Caco-2 (cell line): Measurements from ENCODE around the gene TAC4. TPM values are rescaled to one million over a fixed set of nuclear protein-coding genes. Genes with fewer than 3 reads are reported as not detected.

Experiments used
- BruUV-seq: library from RNA; stranded (reverse); fragments of 400-500 nt; replicated peaks from 2 replicates; lab custom pipeline; 2021; lab: Mats Ljungman, UMichigan
- CTCF ChIA-PET: fragments of 300-600 bp; sonication (Branson Sonifier 250); formaldehyde crosslinking; loops from one replicate; lab custom pipeline; 2022; ENCODE audit warnings: antibody characterized with exemption; lab: Charles Lee
- POLR2A ChIA-PET: fragments of 300-600 bp; sonication (Branson Sonifier 250); formaldehyde crosslinking; loops from one replicate; lab custom pipeline; 2022; ENCODE audit warnings: antibody characterized with exemption; lab: Charles Lee
- DNase-seq, 2 experiments: peaks; one replicate each; pipeline versions ENCODE4 v3.0.0 to v3.0.0-alpha.2; 2020 to 2022
- H3K27me3 ChIP-seq: replicated peaks from 2 replicates; pipeline ENCODE4 v1.6.0; 2011; ENCODE audit warnings: low read length; ENCODE audit not compliant: control insufficient read depth, insufficient read depth
- H3K36me3 ChIP-seq: 2 replicates; pipeline ENCODE4 v1.5.1; 2011; ENCODE audit warnings: low read length; ENCODE audit not compliant: control insufficient read depth, insufficient read depth
- H3K4me1 ChIP-seq: fragments of 250-450 bp; sonication (Bioruptor Pico); 2 replicates; pipeline ENCODE4 v1.5.1; 2020; ENCODE audit warnings: mild to moderate bottlenecking
- H3K4me3 ChIP-seq: 2 replicates; pipeline ENCODE4 v1.5.1; 2011; ENCODE audit warnings: low read depth, mild to moderate bottlenecking, control low read depth, low read length
- H3K9me3 ChIP-seq: fragments of 250-450 bp; sonication (Bioruptor Pico); 2 replicates; pipeline ENCODE4 v1.5.1; 2020; ENCODE audit warnings: mild to moderate bottlenecking, moderate library complexity
- H3K27ac Mint-ChIP-seq: one replicate; pipeline ENCODE4 v1.8.0; 2022; ENCODE audit warnings: mixed read lengths; ENCODE audit not compliant: unreplicated experiment
- H3K27me3 Mint-ChIP-seq: one replicate; pipeline ENCODE4 v1.8.0; 2022; ENCODE audit warnings: mixed read lengths; ENCODE audit not compliant: insufficient read depth, unreplicated experiment
- H3K36me3 Mint-ChIP-seq: one replicate; pipeline ENCODE4 v1.8.0; 2022; ENCODE audit warnings: mild to moderate bottlenecking, mixed read lengths; ENCODE audit not compliant: insufficient read depth, unreplicated experiment
- H3K4me1 Mint-ChIP-seq: one replicate; pipeline ENCODE4 v1.8.0; 2022; ENCODE audit warnings: low read depth, mixed read lengths; ENCODE audit not compliant: unreplicated experiment
- H3K4me3 Mint-ChIP-seq: one replicate; pipeline ENCODE4 v1.8.0; 2022; ENCODE audit warnings: mild to moderate bottlenecking, moderate library complexity, mixed read lengths; ENCODE audit not compliant: unreplicated experiment
- H3K9me3 Mint-ChIP-seq: one replicate; pipeline ENCODE4 v1.8.0; 2022; ENCODE audit warnings: mixed read lengths; ENCODE audit not compliant: unreplicated experiment
- intact Hi-C: fragments of 100-400 bp; cut with micrococcal nuclease; formaldehyde crosslinking; loops from one replicate; pipeline ENCODE4 v1.10.0; 2022; ENCODE audit not compliant: unreplicated experiment
- total RNA-seq: library from RNA; stranded (reverse); gene quantifications from 2 replicates; pipeline ENCODE4 v1.2.3, GENCODE V29; 2022
- TF ChIP-seq, protein P1 (sequence below), 2 experiments: fragments of 200-600 bp in 1 of 2; IDR thresholded peaks; 1 replicate in 1 of 2; 2 replicates in 1 of 2; pipeline versions ENCODE4 v1.5.1 to v1.8.0; 2011 to 2022; ENCODE audit warnings: antibody characterized with exemption in 1 of 2, control low read depth in 1 of 2, inconsistent platforms in 1 of 2, low read depth in 1 of 2, low read length in 1 of 2, mild to moderate bottlenecking in 1 of 2, moderate library complexity in 1 of 2; ENCODE audit not compliant: insufficient read depth in 1 of 2, severe bottlenecking in 1 of 2, unreplicated experiment in 1 of 2

TAC4 gene
- total RNA-seq, 1 experiment from 2014 or later = 17.1 TPM

DNA sequence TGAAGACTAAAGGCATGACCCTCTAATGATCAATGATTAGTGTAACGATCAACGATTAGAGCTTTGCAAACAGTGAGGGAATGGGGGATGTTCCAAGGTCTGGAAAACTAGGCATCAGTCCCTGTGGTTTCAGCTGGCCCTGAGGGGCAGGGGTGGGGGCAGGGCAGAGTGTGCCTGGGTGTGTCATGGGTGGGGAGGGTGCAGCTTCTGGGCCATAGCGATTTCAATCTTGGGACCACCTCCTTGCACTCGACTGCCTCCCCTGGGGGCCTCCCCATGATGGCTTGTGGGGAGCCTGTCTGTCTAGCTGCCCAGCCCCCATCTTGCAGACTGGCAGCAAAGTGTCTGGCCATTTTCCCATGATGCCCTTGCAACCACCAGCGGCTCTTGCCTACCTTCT lies 8.4 kb downstream of the TAC4 start:
- CTCF ChIA-PET = no interaction called here
- no peaks in the 10 kb centered on the region for H3K36me3 ChIP-seq
- H3K4me3 Mint-ChIP-seq = no peak overlapping the region

DNA sequence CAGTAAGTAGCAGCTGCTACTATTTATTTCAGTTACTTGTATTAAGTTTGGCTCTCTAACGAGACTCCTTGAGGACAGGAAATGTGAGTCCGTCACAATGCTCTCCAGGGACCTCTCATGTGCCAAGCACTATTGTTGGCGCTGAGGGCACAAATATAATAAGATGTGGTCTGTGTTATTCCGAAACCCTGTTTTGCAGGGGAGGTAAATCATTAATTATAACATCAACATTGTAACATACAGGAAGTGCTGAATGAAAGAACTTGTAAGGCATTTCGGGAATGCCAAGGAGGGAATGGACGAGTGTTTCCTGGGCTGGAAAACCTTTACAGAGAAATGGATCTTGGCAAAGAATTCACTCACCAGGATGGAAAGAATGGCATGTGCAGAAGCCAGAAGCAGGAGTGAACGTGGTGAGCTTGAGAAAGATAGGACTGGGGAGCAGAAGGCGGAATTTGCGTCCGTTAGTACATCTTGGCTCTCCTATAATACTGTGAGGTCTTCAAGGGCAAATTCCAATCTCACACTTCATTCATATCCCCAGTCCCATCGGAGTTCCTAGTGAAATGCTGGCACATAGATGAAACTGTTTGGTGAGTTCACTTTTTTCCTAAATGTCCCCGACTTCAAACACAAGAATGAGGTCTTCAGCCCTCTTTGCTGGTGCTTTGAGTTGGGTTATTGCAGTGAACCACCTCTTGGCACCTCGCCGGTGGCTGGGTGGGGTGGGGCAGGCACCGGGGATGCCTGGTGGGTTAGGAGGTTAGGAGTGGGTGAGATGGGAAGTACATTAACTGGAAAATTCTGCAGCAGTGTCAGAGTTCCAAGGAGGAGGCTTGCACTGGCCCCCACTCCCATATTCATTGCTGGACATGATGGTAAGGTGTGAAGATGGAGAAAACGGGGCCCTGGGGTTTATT lies 11.5 kb downstream of the TAC4 start:
- Mint-ChIP-seq H3K4me3 (peak overlapping the region; percentile 69), H3K27me3 (no peaks in the 10 kb centered on the region), H3K4me1 (peaks cover 31% of the 10 kb centered on the region), H3K36me3 (peaks cover 76% of the 10 kb centered on the region), H3K9me3 (no peaks in the 10 kb centered on the region), H3K27ac (peak overlapping the region; percentile 78)
- Histone ChIP-seq H3K4me3 (no peak overlapping the region), H3K9me3 (no peaks in the 10 kb centered on the region), H3K36me3 (peaks cover 2% of the 10 kb centered on the region; the same call in 1 of the 2 replicates), H3K27me3 (no peaks in the 10 kb centered on the region), H3K4me1 (peaks cover 29% of the 10 kb centered on the region)
- TF ChIP-seq, protein P1, sequence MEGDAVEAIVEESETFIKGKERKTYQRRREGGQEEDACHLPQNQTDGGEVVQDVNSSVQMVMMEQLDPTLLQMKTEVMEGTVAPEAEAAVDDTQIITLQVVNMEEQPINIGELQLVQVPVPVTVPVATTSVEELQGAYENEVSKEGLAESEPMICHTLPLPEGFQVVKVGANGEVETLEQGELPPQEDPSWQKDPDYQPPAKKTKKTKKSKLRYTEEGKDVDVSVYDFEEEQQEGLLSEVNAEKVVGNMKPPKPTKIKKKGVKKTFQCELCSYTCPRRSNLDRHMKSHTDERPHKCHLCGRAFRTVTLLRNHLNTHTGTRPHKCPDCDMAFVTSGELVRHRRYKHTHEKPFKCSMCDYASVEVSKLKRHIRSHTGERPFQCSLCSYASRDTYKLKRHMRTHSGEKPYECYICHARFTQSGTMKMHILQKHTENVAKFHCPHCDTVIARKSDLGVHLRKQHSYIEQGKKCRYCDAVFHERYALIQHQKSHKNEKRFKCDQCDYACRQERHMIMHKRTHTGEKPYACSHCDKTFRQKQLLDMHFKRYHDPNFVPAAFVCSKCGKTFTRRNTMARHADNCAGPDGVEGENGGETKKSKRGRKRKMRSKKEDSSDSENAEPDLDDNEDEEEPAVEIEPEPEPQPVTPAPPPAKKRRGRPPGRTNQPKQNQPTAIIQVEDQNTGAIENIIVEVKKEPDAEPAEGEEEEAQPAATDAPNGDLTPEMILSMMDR (IDR thresholded peaks at IDR 0.05; ENCODE audit: insufficient read depth in 1 of 2, low read depth in 1 of 2, low read length in 1 of 2, severe bottlenecking in 1 of 2, unreplicated experiment in 1 of 2) = no peak
- CTCF ChIA-PET = no interaction called here
- intact Hi-C loops = loop anchor here (2.0 kb wide), 1 partner anchor 14 kb away; no protein-coding TSS in a partner anchor
- BruUV-seq = TSS peak; percentile 61
- POLR2A ChIA-PET = interaction anchor here (1.3 kb wide), 1 partner anchor 72 kb away, joined by 4 read pairs; the partner anchor contains the start of gene FAM117A
- DNase-seq = peak; percentile 67 to 74

More for the DNA sequence above, 8.4 kb downstream of the TAC4 start:
- Mint-ChIP-seq H3K27ac (no peak overlapping the region), H3K9me3 (no peaks in the 10 kb centered on the region), H3K27me3 (no peaks in the 10 kb centered on the region), H3K4me1 (peaks cover 31% of the 10 kb centered on the region), H3K36me3 (peaks cover 60% of the 10 kb centered on the region)
- BruUV-seq = no TSS peak
- Histone ChIP-seq H3K27me3 (no peaks in the 10 kb centered on the region), H3K4me3 (no peak overlapping the region), H3K4me1 (peaks cover 29% of the 10 kb centered on the region), H3K9me3 (no peaks in the 10 kb centered on the region)
- TF ChIP-seq, protein P1 (IDR thresholded peaks at IDR 0.05; ENCODE audit: insufficient read depth in 1 of 2, low read depth in 1 of 2, low read length in 1 of 2, severe bottlenecking in 1 of 2, unreplicated experiment in 1 of 2) = no peak
- intact Hi-C loops = no loop called here
- POLR2A ChIA-PET = no interaction called here
- peak in 1 of 2 experiments; percentile 36 for DNase-seq

DNA sequence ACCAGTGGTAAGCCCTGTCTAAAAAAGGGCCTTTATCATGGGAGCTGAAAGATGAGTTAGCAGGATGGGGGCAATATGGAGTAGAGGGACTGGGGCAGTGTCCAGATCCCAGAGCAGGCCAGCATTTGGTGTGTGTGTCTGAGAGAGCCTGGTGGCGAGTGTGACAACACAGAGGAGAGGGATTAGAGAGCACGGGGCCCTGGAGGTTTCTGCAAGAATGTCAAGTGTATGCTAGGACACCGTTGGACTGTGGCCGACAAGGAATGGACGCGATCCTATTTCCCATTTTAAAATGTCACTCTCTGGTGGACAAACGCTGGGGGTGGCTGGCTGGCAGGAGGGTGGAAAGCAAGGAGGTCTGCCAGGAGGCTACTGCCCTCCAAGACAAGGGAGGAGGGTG lies 12.4 kb downstream of the TAC4 start:
- ChIA-PET POLR2A (no interaction called here), CTCF (no interaction called here)
- no peaks in the 10 kb centered on the region for H3K9me3 ChIP-seq
- peaks cover 31% of the 10 kb centered on the region for H3K4me1 Mint-ChIP-seq
- H3K4me3 Mint-ChIP-seq = peak overlapping the region; percentile 69
- no peak overlapping the region for H3K4me3 ChIP-seq
- H3K27me3 Mint-ChIP-seq = no peaks in the 10 kb centered on the region
- peaks cover 84% of the 10 kb centered on the region for H3K36me3 Mint-ChIP-seq
- TF ChIP-seq, protein P1 (IDR thresholded peaks at IDR 0.05; ENCODE audit: insufficient read depth in 1 of 2, low read depth in 1 of 2, low read length in 1 of 2, severe bottlenecking in 1 of 2, unreplicated experiment in 1 of 2) = no peak
- H3K27me3 ChIP-seq = no peaks in the 10 kb centered on the region
- H3K36me3 ChIP-seq = peaks cover 2% of the 10 kb centered on the region; the same call in 1 of the 2 replicates
- peak overlapping the region; percentile 78 for H3K27ac Mint-ChIP-seq
- no TSS peak for BruUV-seq
- peak in 1 of 2 experiments; percentile 49 for DNase-seq
- intact Hi-C loops = no loop called here
- no peaks in the 10 kb centered on the region for H3K9me3 Mint-ChIP-seq
- peaks cover 30% of the 10 kb centered on the region for H3K4me1 ChIP-seq
